ENCODE measurements around the gene IQGAP1.

The IQGAP1 gene

DNA sequence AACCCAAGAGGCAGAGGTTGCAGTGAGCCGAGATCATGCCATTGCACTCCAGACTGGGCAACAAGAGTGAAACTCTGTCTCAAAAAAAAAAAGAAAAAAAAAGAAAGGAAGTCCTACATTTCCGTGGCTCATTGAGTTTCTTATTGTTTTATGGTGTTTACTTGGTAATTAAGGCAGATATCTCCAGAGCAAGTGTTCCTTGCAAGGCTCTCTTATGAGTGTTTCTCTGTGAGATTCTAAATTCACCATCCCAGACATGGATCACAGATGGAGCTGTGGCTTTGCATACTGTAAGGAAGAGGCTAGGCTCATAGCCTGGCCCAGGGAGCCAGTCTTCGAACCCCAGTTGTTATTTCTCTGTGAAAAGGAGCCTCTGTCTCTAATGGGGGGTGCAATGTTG lies 53.0 kb downstream of the IQGAP1 start:
- in situ Hi-C loops (cut with MboI; ENCODE audit: low pct_unique_long_range_greater_than_20kb, low sequenced_read_pairs, unreplicated experiment), result no loop called here
- DNase-seq (ENCODE audit: low spot score), result no peak
- no peak for TF ChIP-seq CTCF (IDR thresholded peaks at IDR 0.05; ENCODE audit: extremely low read depth, insufficient read depth, missing control alignments)

DNA sequence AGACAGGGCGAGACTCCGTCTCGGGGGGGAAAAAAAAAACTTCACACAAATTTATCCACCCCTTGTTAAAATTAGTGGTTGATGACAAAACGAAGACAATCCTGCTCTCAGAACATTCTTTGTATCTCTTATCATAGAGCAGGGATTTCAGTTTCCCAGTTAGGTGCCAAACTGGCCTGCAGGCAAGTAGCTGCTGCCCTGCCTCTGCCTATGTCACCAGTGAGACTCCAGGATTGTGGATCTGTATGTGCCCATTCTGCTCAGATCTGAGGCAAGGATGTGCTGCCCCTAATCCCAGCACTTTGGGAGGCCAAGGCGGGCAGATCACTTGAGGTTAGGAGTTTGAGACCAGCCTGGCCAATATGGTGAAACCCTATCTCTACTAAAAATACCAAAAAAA lies 54.4 kb downstream of the IQGAP1 start:
- DNase-seq (ENCODE audit: low spot score), result no peak
- no peak for TF ChIP-seq CTCF (IDR thresholded peaks at IDR 0.05; ENCODE audit: extremely low read depth, insufficient read depth, missing control alignments)
- in situ Hi-C loops (cut with MboI; ENCODE audit: low pct_unique_long_range_greater_than_20kb, low sequenced_read_pairs, unreplicated experiment), result no loop called here

GRCh38 chr15:90449206-90449735 lies 61.2 kb downstream of the IQGAP1 start:
- DNase-seq (ENCODE audit: low spot score), result no peak
- in situ Hi-C loops (cut with MboI; ENCODE audit: low pct_unique_long_range_greater_than_20kb, low sequenced_read_pairs, unreplicated experiment), result no loop called here
- TF ChIP-seq CTCF (IDR thresholded peaks at IDR 0.05; ENCODE audit: extremely low read depth, insufficient read depth, missing control alignments), result no peak

DNA sequence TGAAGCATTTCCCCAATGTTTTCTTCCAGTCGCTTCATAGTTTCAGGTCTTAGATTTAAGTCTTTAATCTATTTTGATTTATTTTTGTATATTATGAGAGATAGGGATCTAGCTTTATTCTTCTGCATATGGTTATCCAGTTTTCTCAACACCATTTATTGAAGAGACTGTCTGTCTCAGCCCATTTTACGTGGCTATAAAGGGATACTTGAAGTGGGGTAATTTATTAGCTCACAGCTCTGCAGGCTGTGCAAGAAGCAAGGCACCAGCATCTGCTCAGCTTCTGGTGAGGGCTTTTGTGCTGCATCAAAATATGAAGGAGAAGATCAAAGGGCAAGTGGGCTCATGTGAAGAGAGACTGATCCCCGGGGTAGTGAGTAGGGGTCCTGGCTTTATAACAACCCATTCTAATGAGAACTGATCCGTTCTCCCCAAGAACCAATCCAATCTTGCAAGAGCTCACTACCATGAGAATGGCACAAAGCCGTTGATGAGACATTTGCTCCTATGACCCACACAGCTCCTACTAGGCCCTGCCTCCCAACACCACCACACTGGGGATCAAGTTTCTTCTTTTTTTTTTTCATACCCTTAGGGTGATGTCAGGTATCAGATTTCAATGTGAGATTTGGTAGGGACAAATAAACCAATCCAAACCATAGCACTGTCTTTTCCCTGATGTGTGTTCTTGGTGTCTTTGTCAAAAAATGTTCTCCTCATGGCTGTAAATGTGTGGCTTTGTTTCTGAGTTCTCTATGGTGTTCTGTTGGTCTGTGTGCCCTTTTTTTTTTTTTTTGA lies 63.2 kb downstream of the IQGAP1 start:
- no peak for DNase-seq (ENCODE audit: low spot score)
- TF ChIP-seq CTCF (IDR thresholded peaks at IDR 0.05; ENCODE audit: extremely low read depth, insufficient read depth, missing control alignments), result no peak
- in situ Hi-C loops (cut with MboI; ENCODE audit: low pct_unique_long_range_greater_than_20kb, low sequenced_read_pairs, unreplicated experiment), result no loop called here

DNA sequence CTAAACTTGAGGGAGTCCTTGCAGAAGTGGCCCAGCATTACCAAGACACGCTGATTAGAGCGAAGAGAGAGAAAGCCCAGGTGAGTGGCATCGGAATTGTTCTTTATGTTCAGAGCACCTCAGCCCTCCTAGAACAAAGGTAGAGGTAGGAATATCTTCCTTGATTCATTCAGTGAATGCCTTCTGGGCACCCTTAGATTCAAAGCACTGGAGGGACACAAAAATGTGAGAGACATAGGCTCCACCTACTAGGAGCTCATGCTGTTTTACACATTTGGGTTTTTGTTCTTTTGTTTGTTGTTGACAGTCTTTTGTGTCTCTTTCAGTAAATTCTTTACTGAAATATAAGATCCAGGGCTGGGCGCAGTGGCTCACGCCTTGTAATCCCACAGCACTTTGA lies 68.2 kb downstream of the IQGAP1 start:
- no peak for DNase-seq (ENCODE audit: low spot score)
- in situ Hi-C loops (cut with MboI; ENCODE audit: low pct_unique_long_range_greater_than_20kb, low sequenced_read_pairs, unreplicated experiment), result no loop called here
- no peak for TF ChIP-seq CTCF (IDR thresholded peaks at IDR 0.05; ENCODE audit: extremely low read depth, insufficient read depth, missing control alignments)

DNA sequence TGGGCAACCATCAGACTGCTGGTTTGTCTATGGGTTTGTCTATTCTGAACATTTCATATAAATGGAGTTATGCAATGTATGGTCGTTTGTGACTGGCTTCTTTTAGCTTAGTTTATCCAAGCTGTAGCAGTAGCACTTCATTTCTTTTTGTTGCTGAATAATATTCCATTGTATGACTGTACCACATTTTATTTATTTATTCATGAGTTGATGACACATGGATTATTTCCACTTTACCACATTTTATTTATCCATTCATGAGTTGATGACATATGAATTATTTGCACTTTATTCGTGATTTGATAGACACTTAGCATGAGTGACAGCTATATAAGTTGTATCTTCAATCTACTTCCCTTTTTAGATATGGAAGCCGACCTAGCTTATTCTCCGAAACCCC lies 70.0 kb downstream of the IQGAP1 start:
- no peak for TF ChIP-seq CTCF (IDR thresholded peaks at IDR 0.05; ENCODE audit: extremely low read depth, insufficient read depth, missing control alignments)
- DNase-seq (ENCODE audit: low spot score), result no peak
- in situ Hi-C loops (cut with MboI; ENCODE audit: low pct_unique_long_range_greater_than_20kb, low sequenced_read_pairs, unreplicated experiment), result no loop called here
